SH-SY5Y (cell line): ENCODE measurements around the gene PPP1R37.

Experiments used
- GATA2 ChIP-seq: IDR thresholded peaks from 2 replicates; pipeline ENCODE4 v1.6.1; 2011; ENCODE audit warnings: mild to moderate bottlenecking, low read depth, low read length
- GATA3 ChIP-seq: IDR thresholded peaks from 2 replicates; pipeline ENCODE4 v1.6.1; 2011; ENCODE audit warnings: low read depth, mild to moderate bottlenecking, low read length, moderate library complexity

GRCh38 chr19:45115809-45116615, 23.0 kb downstream of the PPP1R37 start:
- TF ChIP-seq GATA2 (no peak), GATA3 (no peak)
